GM21717 (cell line): Measurements from ENCODE around the gene CCR2.
"Not testable (repeated sequence)": the region's sequence is repeated elsewhere in the genome, so short reads cannot be mapped to it uniquely, and the experiment has no call there.

Source experiments
- ATAC-seq: cut with Tn5 transposase; IDR thresholded peaks from one replicate; pipeline ENCODE4 v1.9.1; 2021; ENCODE audit warnings: mild to moderate bottlenecking, moderate library complexity; ENCODE audit not compliant: unreplicated experiment

CCR2 gene

GRCh38 chr3:46400846-46401245, 46.9 kb downstream of the CCR2 start:
- no peak for ATAC-seq

- no peak for ATAC-seq
Observed at GRCh38 chr3:46401579-46401978, 47.7 kb downstream of the CCR2 start.

- ATAC-seq, result not testable (repeated sequence)
Observed at GRCh38 chr3:46402902-46403301, 49.0 kb downstream of the CCR2 start.

GRCh38 chr3:46405301-46406019, 51.5 kb downstream of the CCR2 start:
- ATAC-seq, result no peak

GRCh38 chr3:46406443-46406787, 52.5 kb downstream of the CCR2 start:
- no peak for ATAC-seq

GRCh38 chr3:46406788-46407611, 53.1 kb downstream of the CCR2 start, which contains the start of the genes CCR5AS and CCRL2:
Gene CCR5AS, minus strand, starts transcription at chr3:46407066.
Gene CCRL2, plus strand, starts transcription at chr3:46407259. Its CDS starts 821 bp downstream, at chr3:46408080.
- ATAC-seq, result no peak

- ATAC-seq, result no peak
Observed at GRCh38 chr3:46407970-46408369, 54.1 kb downstream of the CCR2 start.

GRCh38 chr3:46408853-46409252, 54.9 kb downstream of the CCR2 start:
- ATAC-seq, result no peak

GRCh38 chr3:46409739-46410489, 56.0 kb downstream of the CCR2 start:
- no peak for ATAC-seq
